ENCODE measurements around the gene PPIE. TPM values are rescaled to one million over a fixed set of nuclear protein-coding genes. Genes with fewer than 3 reads are reported as not detected.

Gene PPIE
- total RNA-seq, 1 experiment from 2014 or later, result 73.8 TPM

DNA sequence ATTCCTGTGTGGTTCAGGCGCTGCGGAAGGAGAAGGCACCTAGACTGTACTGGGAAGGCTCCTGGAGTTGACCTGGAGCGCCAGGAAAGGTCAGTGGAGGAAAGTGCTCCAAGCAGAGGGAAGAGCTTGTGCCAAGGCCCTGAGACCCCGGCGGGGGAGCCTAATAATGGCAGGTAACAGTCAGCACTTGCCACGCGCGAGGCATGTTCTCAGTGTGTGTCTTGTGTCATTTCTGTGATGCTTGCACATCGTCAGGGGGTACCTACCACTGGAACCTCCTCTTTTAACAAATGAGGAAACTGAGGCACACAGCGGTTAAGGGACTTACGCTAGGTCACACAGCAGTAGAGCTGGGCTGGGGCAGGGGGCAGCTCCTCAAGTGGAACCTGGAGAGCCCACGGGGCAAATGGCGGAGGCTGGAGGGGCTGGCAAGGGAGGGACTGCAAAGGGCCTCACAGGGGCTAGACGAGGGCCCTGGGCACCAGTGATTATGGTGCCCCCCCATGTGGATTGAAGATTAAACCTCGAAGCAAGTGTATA lies 51.0 kb downstream of the PPIE start:
- Histone ChIP-seq H3K36me3 (ENCODE audit: control insufficient read depth in 1 of 2, insufficient read depth in 2 of 2, low read length in 2 of 2) (no peaks in the 10 kb centered on the region), H3K9me2 (ENCODE audit: insufficient read depth) (no peaks in the 10 kb centered on the region), H3K27ac (ENCODE audit: low read depth, low read length) (peak overlapping the region; percentile 71; the same call in 1 of the 2 replicates), H3K27me3 (ENCODE audit: insufficient read depth, low read length) (no peaks in the 10 kb centered on the region), H4K20me1 (ENCODE audit: insufficient read depth) (no peaks in the 10 kb centered on the region), H3K4me3 (replicated peaks in 1 of 2; ENCODE audit: low read depth in 1 of 2, low read length in 2 of 2) (peak overlapping the region; percentile 51 to 69), H3K9ac (ENCODE audit: low read length) (peak overlapping the region; percentile 81), H3K4me2 (ENCODE audit: low read length) (peak overlapping the region; percentile 91), H3K79me2 (ENCODE audit: insufficient read depth, low read length) (no peaks in the 10 kb centered on the region; the same call in 1 of the 2 replicates), H2AFZ (ENCODE audit: low read depth, low read length, poor library complexity, severe bottlenecking) (no peak overlapping the region), H3K4me1 (ENCODE audit: control insufficient read depth in 1 of 2, insufficient read depth in 2 of 2, low read length in 2 of 2) (peaks cover 13 to 23% of the 10 kb centered on the region in 2 experiments; a peak in 3 of 4 replicates), H3K9me3 (ENCODE audit: control insufficient read depth in 1 of 2, insufficient read depth in 1 of 2, low read depth in 1 of 2, low read length in 2 of 2) (no peaks in the 10 kb centered on the region)
- no peak for DNase-seq (ENCODE audit: low read depth, low spot score)
- no peak for ATAC-seq
- intact Hi-C loops (cut with micrococcal nuclease), result loop anchor here (10.0 kb wide), 1 partner anchor 185 kb away; no protein-coding TSS in a partner anchor
- TSS peak; percentile 71 for BruUV-seq (replicated peaks)
- POLR2A ChIA-PET, result no interaction called here
- RAD21 ChIA-PET (ENCODE audit: low non-redundant PET in 1 of 2, low total read pairs in 2 of 2, uncharacterized antibody in 2 of 2, unreplicated experiment in 2 of 2), result no interaction called here
- TF ChIP-seq ZFX (IDR thresholded peaks at IDR 0.05) (no peak), CBX3 (IDR thresholded peaks at IDR 0.05; ENCODE audit: low read depth) (no peak), ATF3 (IDR thresholded peaks at IDR 0.05) (no peak), POLR2AphosphoS5 (IDR thresholded peaks at IDR 0.05; ENCODE audit: low read depth, low read length) (no peak), ELF1 (IDR thresholded peaks at IDR 0.05; ENCODE audit: borderline replicate concordance, low read depth) (no peak), FOSL1 (IDR thresholded peaks at IDR 0.05; ENCODE audit: low read depth) (no peak), EGR1 (IDR thresholded peaks at IDR 0.05; ENCODE audit: low read depth) (no peak), TCF7L2 (IDR thresholded peaks at IDR 0.05; ENCODE audit: borderline replicate concordance, extremely low read depth, insufficient read depth, insufficient read length) (no peak), YY1 (IDR thresholded peaks at IDR 0.05; ENCODE audit: extremely low read depth, insufficient replicate concordance, low read depth, low read length) (no peak), SP1 (IDR thresholded peaks at IDR 0.05; ENCODE audit: low read depth) (no peak), SIN3A (IDR thresholded peaks at IDR 0.05; ENCODE audit: low read depth) (no peak), POLR2A (IDR thresholded peaks at IDR 0.05; ENCODE audit: borderline replicate concordance, extremely low read depth, insufficient read depth, insufficient read length) (no peak), SRF (IDR thresholded peaks at IDR 0.05; ENCODE audit: low read depth) (no peak), RAD21 (IDR thresholded peaks at IDR 0.05; ENCODE audit: low read depth) (no peak), EZH2phosphoT487 (IDR thresholded peaks at IDR 0.05; ENCODE audit: borderline replicate concordance) (no peak), EZH2 (IDR thresholded peaks at IDR 0.05) (no peak), JUND (IDR thresholded peaks at IDR 0.05) (no peak)
- TF ChIP-seq, protein P1, sequence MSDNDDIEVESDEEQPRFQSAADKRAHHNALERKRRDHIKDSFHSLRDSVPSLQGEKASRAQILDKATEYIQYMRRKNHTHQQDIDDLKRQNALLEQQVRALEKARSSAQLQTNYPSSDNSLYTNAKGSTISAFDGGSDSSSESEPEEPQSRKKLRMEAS (IDR thresholded peaks at IDR 0.05), result no peak
- TF ChIP-seq, protein P2, sequence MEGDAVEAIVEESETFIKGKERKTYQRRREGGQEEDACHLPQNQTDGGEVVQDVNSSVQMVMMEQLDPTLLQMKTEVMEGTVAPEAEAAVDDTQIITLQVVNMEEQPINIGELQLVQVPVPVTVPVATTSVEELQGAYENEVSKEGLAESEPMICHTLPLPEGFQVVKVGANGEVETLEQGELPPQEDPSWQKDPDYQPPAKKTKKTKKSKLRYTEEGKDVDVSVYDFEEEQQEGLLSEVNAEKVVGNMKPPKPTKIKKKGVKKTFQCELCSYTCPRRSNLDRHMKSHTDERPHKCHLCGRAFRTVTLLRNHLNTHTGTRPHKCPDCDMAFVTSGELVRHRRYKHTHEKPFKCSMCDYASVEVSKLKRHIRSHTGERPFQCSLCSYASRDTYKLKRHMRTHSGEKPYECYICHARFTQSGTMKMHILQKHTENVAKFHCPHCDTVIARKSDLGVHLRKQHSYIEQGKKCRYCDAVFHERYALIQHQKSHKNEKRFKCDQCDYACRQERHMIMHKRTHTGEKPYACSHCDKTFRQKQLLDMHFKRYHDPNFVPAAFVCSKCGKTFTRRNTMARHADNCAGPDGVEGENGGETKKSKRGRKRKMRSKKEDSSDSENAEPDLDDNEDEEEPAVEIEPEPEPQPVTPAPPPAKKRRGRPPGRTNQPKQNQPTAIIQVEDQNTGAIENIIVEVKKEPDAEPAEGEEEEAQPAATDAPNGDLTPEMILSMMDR (IDR thresholded peaks at IDR 0.05 in 2 of 3, conservative IDR thresholded peaks at IDR 0.05 in 1 of 3; ENCODE audit: borderline replicate concordance in 1 of 3, insufficient read depth in 1 of 3, low read depth in 2 of 3, low read length in 2 of 3), result no peak
- TF ChIP-seq, protein P3, sequence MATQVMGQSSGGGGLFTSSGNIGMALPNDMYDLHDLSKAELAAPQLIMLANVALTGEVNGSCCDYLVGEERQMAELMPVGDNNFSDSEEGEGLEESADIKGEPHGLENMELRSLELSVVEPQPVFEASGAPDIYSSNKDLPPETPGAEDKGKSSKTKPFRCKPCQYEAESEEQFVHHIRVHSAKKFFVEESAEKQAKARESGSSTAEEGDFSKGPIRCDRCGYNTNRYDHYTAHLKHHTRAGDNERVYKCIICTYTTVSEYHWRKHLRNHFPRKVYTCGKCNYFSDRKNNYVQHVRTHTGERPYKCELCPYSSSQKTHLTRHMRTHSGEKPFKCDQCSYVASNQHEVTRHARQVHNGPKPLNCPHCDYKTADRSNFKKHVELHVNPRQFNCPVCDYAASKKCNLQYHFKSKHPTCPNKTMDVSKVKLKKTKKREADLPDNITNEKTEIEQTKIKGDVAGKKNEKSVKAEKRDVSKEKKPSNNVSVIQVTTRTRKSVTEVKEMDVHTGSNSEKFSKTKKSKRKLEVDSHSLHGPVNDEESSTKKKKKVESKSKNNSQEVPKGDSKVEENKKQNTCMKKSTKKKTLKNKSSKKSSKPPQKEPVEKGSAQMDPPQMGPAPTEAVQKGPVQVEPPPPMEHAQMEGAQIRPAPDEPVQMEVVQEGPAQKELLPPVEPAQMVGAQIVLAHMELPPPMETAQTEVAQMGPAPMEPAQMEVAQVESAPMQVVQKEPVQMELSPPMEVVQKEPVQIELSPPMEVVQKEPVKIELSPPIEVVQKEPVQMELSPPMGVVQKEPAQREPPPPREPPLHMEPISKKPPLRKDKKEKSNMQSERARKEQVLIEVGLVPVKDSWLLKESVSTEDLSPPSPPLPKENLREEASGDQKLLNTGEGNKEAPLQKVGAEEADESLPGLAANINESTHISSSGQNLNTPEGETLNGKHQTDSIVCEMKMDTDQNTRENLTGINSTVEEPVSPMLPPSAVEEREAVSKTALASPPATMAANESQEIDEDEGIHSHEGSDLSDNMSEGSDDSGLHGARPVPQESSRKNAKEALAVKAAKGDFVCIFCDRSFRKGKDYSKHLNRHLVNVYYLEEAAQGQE (IDR thresholded peaks at IDR 0.05; ENCODE audit: low read depth), result no peak
- CTCF ChIA-PET, result interaction anchor here (1.1 kb wide), 1 partner anchor 9 kb away, joined by 7 read pairs; no protein-coding TSS in a partner anchor

All from HCT116 (cell line).